Stimulated activated naive CD8-positive, alpha-beta T cell treated with anti-CD3 and anti-CD28 coated beads, Interleukin-15, amount 100 ng/mL, for 72 hours (primary cell): ENCODE data around the gene MAMDC4.
"Not testable (repeated sequence)": the region's sequence is repeated elsewhere in the genome, so short reads cannot be mapped to it uniquely, and the experiment has no call there.

ENCODE experiments used
- ATAC-seq: fragments of 150-1000 bp; cut with Tn5 transposase; 2 replicates; pipeline ENCODE4 v1.10.0; 2021; ENCODE audit warnings: mild to moderate bottlenecking, moderate library complexity
- DNase-seq, 2 donors: peaks; one replicate each; pipeline ENCODE4 v3.0.0; 2021 to 2022
- H3K27ac Mint-ChIP-seq, 2 donors: one replicate each; pipeline ENCODE4 v1.8.0; 2022; ENCODE audit warnings: mild to moderate bottlenecking in 2 of 2, mixed read lengths in 2 of 2, moderate library complexity in 2 of 2
- H3K27me3 Mint-ChIP-seq: one replicate; pipeline ENCODE4 v1.8.0; 2022; ENCODE audit warnings: mixed read lengths
- H3K4me1 Mint-ChIP-seq: one replicate; pipeline ENCODE4 v1.8.0; 2022; ENCODE audit warnings: mild to moderate bottlenecking, mixed read lengths
- H3K4me3 Mint-ChIP-seq, 2 donors: one replicate each; pipeline ENCODE4 v1.8.0; 2022; ENCODE audit warnings: mild to moderate bottlenecking in 2 of 2, mixed read lengths in 2 of 2, moderate library complexity in 1 of 2
- H3K9me3 Mint-ChIP-seq, 2 donors: one replicate each; pipeline ENCODE4 v1.8.0; 2022; ENCODE audit warnings: mixed read lengths in 2 of 2

The MAMDC4 gene

GRCh38 chr9:136858844-136859757 lies 7.0 kb downstream of the MAMDC4 start:
- no peak overlapping the region for H3K27ac Mint-ChIP-seq
- peaks cover 9% of the 10 kb centered on the region for H3K4me1 Mint-ChIP-seq
- DNase-seq (peak in 1 of 2 donors; percentile 12), ATAC-seq (peak; percentile 7)
- no peak overlapping the region for H3K4me3 Mint-ChIP-seq
- H3K9me3 Mint-ChIP-seq: no peaks in the 10 kb centered on the region
- H3K27me3 Mint-ChIP-seq: no peaks in the 10 kb centered on the region

DNA sequence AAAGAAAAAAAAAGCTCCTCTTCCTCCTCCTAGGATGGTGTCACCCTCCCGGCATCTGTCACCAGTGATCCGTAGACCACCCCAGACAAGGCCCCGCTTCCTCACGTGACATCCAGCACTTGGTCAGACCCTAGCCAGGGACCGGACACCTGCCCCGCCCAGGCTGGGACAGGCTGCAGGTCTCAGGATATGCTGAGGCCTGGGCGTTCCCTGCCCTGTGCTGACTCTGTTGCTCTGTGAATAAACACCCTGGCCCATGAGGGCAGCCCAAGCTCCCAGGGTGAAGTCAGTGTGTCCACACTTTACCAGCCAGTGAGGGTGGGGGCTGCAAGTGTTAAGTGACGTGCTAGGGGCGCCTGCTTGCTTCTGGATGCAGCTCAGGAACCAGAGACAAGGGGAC lies 8.4 kb downstream of the MAMDC4 start:
- H3K4me1 Mint-ChIP-seq: peaks cover 19% of the 10 kb centered on the region
- no peaks in the 10 kb centered on the region for H3K9me3 Mint-ChIP-seq
- ATAC-seq (no peak), DNase-seq (no peak)
- H3K27ac Mint-ChIP-seq: no peak overlapping the region
- no peak overlapping the region for H3K4me3 Mint-ChIP-seq
- no peaks in the 10 kb centered on the region for H3K27me3 Mint-ChIP-seq

DNA sequence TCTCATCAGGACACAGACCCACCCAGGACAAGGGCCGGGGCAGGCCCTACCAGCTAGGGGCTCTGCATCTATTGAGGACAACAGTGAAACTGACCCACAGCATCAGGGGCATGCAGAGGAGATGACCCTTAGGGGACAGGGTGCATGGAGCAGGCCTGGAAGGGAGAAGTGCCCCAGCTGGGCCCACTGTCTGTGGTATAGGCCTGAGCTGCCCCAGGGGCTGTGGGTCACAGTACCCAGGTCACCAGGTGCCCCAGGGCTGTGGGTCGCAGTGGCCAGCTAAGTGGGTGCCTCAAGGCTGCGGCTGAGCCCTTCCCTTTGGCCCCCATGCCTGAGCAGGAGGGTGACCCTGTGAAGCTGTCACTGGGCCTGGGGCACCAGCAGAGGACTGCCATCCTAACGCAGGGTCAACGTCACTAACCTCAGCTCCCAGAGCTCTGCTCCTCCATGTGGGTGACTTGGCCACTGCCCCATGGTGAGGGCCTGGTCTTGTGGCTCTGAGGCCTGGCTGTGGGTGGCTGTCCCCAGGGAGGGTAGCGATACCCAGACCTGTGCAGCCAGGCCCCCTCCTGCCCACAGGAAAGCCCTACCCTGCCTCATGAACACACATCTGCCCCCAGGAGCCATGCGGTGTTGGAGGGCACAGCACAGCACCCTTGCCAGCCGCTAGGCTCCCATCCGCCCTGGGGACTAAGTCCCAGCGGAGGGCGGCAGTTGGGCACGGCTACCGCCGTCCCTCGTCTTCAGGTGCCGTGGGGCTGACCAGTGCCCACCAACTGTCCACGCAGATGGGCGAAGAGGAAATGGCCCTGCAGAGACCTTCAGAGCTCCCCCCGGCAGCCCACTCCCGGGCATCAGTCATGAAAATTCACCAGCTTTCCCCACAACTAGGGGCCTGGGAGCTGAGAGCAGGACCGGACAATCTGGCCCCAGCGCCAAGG lies 9.1 kb downstream of the MAMDC4 start:
- no peaks in the 10 kb centered on the region for H3K9me3 Mint-ChIP-seq
- DNase-seq (peak in 1 of 2 donors; percentile 8), ATAC-seq (no peak)
- peak overlapping the region in 1 of 2 donors; percentile 12 for H3K27ac Mint-ChIP-seq
- H3K4me3 Mint-ChIP-seq: no peak overlapping the region
- no peaks in the 10 kb centered on the region for H3K27me3 Mint-ChIP-seq
- H3K4me1 Mint-ChIP-seq: peaks cover 19% of the 10 kb centered on the region

- no peak overlapping the region for H3K27ac Mint-ChIP-seq
- ATAC-seq: no peak
These were observed 9.8 kb downstream of the MAMDC4 start for GRCh38 chr9:136861874-136862457.

GRCh38 chr9:136862849-136863622 lies 10.9 kb downstream of the MAMDC4 start:
- Mint-ChIP-seq H3K4me1 (peaks cover 27% of the 10 kb centered on the region), H3K27me3 (no peaks in the 10 kb centered on the region), H3K27ac (peak overlapping the region in 1 of 2 donors; percentile 27), H3K4me3 (no peak overlapping the region), H3K9me3 (no peaks in the 10 kb centered on the region)
- no peak for ATAC-seq
- peak in 1 of 2 donors; percentile 8 for DNase-seq

More at GRCh38 chr9:136861874-136862457, 9.8 kb downstream of the MAMDC4 start:
- no peaks in the 10 kb centered on the region for H3K27me3 Mint-ChIP-seq
- no peak for DNase-seq
- no peaks in the 10 kb centered on the region for H3K9me3 Mint-ChIP-seq
- H3K4me1 Mint-ChIP-seq: peaks cover 20% of the 10 kb centered on the region
- H3K4me3 Mint-ChIP-seq: no peak overlapping the region

DNA sequence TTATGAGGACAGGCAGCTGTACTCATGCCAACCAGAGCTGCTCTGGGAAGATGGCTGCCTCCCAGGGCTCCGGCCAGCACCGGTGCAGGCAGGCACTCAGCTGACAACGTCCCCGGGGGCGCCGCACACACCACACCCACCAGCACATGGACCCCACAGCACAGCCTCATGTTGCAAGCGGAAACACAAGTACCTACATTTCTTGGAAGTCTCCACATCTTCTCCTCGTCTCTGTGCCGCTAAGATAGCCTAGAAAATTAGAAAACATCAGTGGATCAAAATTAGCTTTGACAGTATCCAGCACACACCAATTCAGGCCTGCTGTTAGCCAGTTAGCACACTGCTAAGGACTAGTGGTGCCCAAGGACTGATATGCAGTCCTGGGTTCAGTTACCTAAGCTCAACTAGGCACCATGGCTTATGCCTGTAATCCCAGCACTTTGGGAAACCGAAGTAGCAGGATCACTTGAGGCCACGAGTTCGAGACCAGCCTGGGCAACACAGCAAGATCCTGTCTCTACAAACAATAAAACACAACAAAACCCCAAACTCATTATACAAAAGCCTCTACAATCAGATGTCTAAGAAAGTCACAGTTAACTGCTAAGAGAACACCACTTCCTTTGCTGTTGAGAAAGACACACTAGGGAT lies 11.6 kb downstream of the MAMDC4 start:
- peaks cover 27% of the 10 kb centered on the region for H3K4me1 Mint-ChIP-seq
- peak overlapping the region in 1 of 2 donors; percentile 82 for H3K27ac Mint-ChIP-seq
- no peak for ATAC-seq
- no peaks in the 10 kb centered on the region for H3K27me3 Mint-ChIP-seq
- H3K9me3 Mint-ChIP-seq: no peaks in the 10 kb centered on the region
- no peak overlapping the region for H3K4me3 Mint-ChIP-seq
- DNase-seq: no peak

DNA sequence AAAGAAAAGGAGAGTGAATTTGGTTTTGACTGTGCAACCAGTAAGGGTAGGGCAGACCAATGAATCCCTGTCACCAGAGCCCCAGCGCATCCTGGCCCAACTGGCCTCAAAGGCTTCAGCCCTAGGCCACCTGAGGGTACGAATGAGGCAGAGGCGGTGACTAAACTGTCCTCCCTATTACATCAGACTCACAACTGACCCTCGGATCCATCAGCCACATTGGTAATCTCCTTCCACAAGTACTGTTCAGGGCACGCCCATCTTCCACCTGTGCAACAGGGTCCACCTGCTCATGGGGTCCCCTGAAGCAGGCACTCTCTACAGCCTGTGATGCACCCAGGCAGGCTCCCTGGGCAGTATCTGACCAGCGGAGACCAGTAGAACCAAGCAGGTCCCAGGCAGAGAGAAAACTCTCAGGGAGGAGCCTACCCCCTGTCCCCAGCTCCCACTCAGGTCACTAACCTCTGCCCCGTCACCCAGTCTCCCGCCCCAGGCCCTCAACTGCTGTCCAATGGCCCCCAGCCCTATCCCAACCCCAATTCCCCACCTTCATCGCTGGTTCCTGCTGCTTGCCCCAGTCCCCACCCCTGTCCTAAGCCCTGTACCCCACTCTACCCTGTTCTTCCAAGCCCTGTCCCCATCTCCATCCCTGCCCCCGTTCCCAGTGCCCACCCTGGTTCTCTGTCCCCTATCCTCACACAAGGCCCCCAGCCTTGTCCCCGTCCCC lies 13.1 kb downstream of the MAMDC4 start:
- Mint-ChIP-seq H3K4me1 (peaks cover 27% of the 10 kb centered on the region), H3K27me3 (no peaks in the 10 kb centered on the region), H3K27ac (peak overlapping the region; percentile 96 to 97), H3K4me3 (peak overlapping the region; percentile 83 to 96), H3K9me3 (no peaks in the 10 kb centered on the region)
- DNase-seq (peak in 1 of 2 donors; percentile 9), ATAC-seq (no peak)

DNA sequence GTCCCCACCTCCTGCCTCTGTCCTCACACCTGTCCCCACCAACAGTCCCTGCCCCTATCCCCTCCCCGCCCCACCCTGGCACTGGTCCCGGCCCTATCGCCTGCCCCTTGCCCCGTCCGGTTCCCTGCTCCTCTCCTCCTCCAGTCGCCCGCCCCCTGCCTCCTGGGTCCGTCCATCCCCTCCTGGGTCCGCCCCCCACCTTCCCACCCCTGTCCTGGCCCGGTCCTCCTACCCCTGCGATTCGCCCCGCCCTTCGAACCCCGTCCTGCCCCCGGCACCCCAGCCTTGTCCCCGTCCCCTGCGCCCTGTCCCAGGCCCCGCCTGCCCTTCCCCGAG lies 13.6 kb downstream of the MAMDC4 start:
- no peaks in the 10 kb centered on the region for H3K9me3 Mint-ChIP-seq
- peak overlapping the region; percentile 83 to 96 for H3K4me3 Mint-ChIP-seq
- ATAC-seq (peak; percentile 47), DNase-seq (peak in 1 of 2 donors; percentile 8)
- H3K27ac Mint-ChIP-seq: peak overlapping the region; percentile 96 to 97
- H3K4me1 Mint-ChIP-seq: peaks cover 27% of the 10 kb centered on the region
- H3K27me3 Mint-ChIP-seq: no peaks in the 10 kb centered on the region

DNA sequence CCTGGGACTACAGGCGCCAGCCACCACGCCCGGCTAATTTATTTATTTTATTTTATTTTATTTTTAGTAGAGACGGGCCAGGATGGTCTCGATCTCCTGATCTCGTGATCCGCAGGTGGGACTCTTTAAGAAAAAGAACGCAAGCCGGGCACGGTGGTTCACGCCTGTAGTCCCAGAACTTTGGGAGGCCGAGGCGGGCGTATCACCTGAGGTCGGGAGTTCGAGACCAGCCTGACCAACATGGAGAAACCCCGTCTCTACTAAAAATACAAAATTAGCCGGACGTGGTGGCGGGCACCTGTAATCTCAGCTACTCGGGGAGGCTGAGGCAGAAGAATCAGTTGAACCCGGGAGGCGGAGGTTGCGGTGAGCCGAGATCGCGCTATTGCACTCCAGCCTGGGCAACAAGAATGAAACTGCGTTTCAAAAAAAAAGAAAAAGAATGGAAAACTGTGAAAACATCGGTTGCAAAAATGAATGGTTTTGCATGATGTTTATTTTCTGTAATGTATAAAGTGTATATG lies 14.8 kb downstream of the MAMDC4 start:
- H3K27me3 Mint-ChIP-seq: not testable (repeated sequence)
- H3K27ac Mint-ChIP-seq: peak overlapping the region; percentile 74 to 93
- H3K4me1 Mint-ChIP-seq: peaks cover 27% of the 10 kb centered on the region

GRCh38 chr9:136867480-136867879 lies 15.3 kb downstream of the MAMDC4 start:
- no peaks in the 10 kb centered on the region for H3K27me3 Mint-ChIP-seq
- peaks cover 27% of the 10 kb centered on the region for H3K4me1 Mint-ChIP-seq
- H3K27ac Mint-ChIP-seq: peak overlapping the region in 1 of 2 donors; percentile 34
- peaks cover 1 to 2% of the 10 kb centered on the region in 2 donors for H3K9me3 Mint-ChIP-seq
- DNase-seq (no peak), ATAC-seq (no peak)
- H3K4me3 Mint-ChIP-seq: peak overlapping the region; percentile 48 to 77

More for the DNA sequence above, 14.8 kb downstream of the MAMDC4 start:
- H3K4me3 Mint-ChIP-seq: peak overlapping the region; percentile 77 to 82
- ATAC-seq, H3K9me3 Mint-ChIP-seq, DNase-seq: not testable (repeated sequence)

DNA sequence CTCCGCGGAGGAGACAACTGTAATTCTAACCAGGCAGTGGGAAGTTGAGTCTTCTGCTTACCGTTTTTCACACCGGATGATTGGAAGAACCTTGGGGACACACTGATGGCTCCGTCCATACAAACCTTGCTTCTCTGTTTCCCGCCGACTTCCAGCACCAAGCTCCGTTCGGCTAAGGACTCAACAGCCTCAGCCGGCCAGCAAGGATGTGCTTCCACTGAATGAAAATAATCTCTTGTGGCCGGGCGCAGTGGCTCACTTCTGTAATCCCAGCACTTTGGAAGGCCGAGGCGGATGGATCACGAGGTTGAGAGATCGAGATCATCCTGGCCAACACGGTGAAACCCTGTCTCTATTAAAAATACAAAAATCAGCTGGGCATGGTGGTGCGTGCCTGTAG lies 15.8 kb downstream of the MAMDC4 start:
- Mint-ChIP-seq H3K4me1 (peaks cover 27% of the 10 kb centered on the region), H3K4me3 (peak overlapping the region; percentile 48 to 77), H3K9me3 (peaks cover 4 to 6% of the 10 kb centered on the region in 2 donors), H3K27ac (no peak overlapping the region), H3K27me3 (no peaks in the 10 kb centered on the region)
- DNase-seq: no peak
- ATAC-seq: no peak

- DNase-seq (peak in 1 of 2 donors; percentile 8), ATAC-seq (no peak)
- H3K9me3 Mint-ChIP-seq: peaks cover 4 to 7% of the 10 kb centered on the region in 2 donors
- no peak overlapping the region for H3K4me3 Mint-ChIP-seq
- no peak overlapping the region for H3K27ac Mint-ChIP-seq
- no peaks in the 10 kb centered on the region for H3K27me3 Mint-ChIP-seq
- H3K4me1 Mint-ChIP-seq: peaks cover 21% of the 10 kb centered on the region
These were observed 16.5 kb downstream of the MAMDC4 start for GRCh38 chr9:136868644-136869043.

- not testable (repeated sequence) for DNase-seq, H3K27me3 Mint-ChIP-seq, H3K4me3 Mint-ChIP-seq, H3K9me3 Mint-ChIP-seq, H3K27ac Mint-ChIP-seq, ATAC-seq
- H3K4me1 Mint-ChIP-seq: peaks cover 17% of the 10 kb centered on the region
These were observed 17.5 kb downstream of the MAMDC4 start for GRCh38 chr9:136869611-136870010.
